HG03460 (cell line): ENCODE results near the gene SLC1A4.

Experiments used
- ATAC-seq: cut with Tn5 transposase; IDR thresholded peaks from one replicate; pipeline ENCODE4 v1.9.1; 2021; ENCODE audit not compliant: unreplicated experiment

The SLC1A4 gene

GRCh38 chr2:65071499-65072180 lies 82.4 kb downstream of the SLC1A4 start:
- no peak for ATAC-seq

DNA sequence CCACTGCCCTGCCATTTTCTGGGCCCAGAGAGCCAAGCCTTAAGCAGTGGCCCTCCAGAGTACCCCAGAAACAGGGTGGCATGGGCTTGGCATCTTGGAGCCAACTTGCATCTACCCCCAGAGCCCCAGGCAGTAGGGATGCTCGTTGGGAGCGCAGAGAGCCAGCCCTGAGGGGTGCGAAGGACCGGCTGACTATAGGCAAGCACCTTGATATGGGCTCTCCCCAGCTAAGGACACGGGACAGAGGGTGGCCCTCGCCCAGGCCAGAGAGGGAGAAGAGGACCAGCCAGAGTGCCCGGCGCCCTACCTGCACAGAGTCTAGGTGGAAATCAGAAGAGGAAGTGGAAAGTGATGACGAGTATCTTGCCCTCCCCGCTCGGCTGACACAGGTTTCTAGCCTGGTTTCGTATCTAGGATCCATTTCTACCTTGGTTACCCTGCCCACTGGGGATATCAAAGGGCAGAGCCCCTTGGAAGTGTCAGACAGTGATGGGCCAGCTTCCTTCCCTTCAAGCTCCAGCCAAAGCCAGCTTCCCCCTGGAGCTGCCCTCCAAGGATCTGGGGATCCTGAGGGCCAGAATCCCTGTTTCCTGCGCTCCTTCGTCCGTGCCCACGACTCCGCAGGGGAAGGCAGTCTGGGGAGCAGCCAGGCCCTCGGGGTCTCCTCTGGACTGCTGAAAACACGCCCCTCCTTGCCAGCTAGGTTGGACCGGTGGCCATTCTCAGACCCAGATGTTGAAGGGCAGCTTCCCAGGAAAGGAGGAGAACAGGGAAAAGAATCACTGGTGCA lies 83.2 kb downstream of the SLC1A4 start:
- peak; percentile 50 for ATAC-seq
